HG03457 (cell line): ENCODE results near the gene R3HCC1L.
A peak's percentile ranks its signal among the peaks of the same experiment; 100 is the strongest.
"Not testable (repeated sequence)": the region's sequence is repeated elsewhere in the genome, so short reads cannot be mapped to it uniquely, and the experiment has no call there.

ENCODE experiments used
- ATAC-seq: cut with Tn5 transposase; IDR thresholded peaks from one replicate; pipeline ENCODE4 v1.9.1; 2021; ENCODE audit warnings: moderate number of reproducible peaks; ENCODE audit not compliant: unreplicated experiment

The R3HCC1L gene

DNA sequence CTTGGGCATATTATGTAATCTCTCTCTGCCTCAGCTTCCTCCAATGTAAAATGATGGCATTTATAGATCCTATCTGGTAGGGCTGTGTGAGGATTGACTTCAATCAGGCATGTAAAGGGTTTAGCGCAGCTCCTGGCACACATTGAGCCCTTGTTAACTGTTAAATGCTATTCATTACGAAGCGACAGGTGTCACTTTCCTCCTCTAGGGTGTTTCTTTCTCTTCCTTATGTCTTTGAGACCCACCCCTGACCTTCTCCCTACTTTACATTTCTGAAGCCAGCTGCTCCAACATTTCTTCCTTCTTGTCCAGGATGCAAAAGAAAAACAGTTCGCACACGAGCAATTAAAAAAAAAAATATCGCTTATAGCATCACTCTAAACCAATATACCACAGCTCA lies 5.7 kb upstream of the R3HCC1L start:
- no peak for ATAC-seq

DNA sequence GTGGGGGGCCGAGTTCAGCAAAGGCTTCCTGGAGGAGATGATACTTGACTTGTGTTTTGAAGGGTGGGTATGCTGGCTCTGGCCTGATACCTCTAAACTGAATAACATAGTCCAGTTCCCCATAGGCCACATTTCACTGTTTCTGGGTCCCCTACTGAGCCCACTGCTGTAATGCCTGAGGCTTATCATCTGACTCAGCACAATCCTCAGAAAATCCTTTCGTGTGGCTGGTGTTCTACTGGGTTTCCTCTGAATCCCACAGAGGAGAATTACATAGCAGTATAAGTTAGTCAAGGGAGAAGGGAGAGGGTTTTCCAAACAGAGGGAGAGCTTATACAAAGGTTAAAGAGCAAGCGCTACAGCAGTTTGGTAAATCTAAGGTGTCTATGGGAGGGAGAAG lies 2.8 kb upstream of the R3HCC1L start:
- no peak for ATAC-seq

GRCh38 chr10:98133075-98133752 lies 1.2 kb upstream of the R3HCC1L start:
- ATAC-seq, result peak; percentile 50

DNA sequence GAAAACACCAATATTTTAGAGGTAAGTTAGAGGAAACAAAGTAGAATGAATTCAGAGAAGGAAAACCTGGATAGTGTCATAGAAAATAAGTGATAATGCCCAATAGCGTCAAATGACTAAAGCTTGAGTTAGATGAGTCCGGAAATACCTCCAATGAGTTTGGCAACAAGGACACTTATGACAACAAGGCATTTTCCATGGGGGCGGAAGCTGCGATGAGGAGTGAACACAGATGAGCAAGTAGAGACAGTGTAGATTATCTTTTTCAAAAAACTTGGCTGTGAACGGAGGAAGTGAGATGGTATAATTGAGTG lies 383 bp upstream of the R3HCC1L start:
- ATAC-seq, result no peak

DNA sequence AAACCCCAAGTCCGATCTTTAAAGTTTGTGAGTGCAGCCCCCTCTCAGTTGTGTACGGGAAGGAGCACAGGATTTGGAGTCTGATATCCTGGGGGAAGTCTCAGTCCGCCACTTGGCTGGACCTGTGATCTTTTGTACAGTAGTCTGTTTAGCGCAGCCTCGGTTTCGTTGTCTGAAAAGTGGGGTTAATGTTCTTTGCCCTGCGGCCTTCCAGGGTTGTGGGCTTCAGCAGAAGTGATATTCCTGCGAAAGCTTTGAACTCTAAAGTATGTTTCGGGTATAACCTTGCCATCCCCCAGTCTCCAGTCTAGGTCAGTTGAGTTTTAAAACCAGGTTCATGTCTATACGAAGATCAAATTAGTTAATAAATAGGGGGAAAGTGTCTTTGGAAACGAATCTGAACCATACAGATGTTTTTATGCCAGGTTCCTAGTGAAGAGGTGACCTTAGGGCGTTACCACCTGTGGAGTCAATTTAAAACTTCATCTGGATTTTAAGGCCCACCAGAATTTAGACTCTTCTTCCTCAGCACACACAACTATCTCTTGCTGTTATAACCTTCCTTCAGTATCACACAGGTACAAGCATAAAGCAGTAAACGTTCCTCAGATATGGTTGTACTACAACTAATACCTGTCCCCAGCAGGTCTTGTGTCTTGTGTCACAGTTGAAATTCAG lies 904 bp downstream of the R3HCC1L start:
- ATAC-seq, result no peak

- ATAC-seq, result not testable (repeated sequence)
These were observed 2.3 kb downstream of the R3HCC1L start for GRCh38 chr10:98136775-98137174.

- ATAC-seq, result no peak
These were observed 3.6 kb downstream of the R3HCC1L start for GRCh38 chr10:98138031-98138430.

DNA sequence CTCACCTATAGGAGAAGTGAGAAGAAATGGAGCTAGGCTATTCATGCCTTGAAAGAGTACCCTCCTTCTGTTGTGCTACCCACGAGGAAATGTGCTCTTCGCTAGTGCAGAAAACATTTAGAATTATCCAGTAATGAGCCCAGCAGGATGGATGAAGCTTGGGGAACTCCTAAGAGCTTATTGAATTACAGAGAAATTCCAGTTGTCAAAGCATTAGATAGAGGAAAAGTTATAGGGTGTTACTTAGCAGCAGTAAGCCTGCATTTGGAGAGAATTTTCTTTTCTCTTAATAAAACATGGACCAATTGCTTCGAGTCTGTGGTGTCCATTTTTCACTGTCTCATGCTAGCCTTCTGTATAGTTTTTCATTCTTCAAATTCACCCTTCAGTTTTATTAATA lies 5.0 kb downstream of the R3HCC1L start:
- ATAC-seq, result no peak

DNA sequence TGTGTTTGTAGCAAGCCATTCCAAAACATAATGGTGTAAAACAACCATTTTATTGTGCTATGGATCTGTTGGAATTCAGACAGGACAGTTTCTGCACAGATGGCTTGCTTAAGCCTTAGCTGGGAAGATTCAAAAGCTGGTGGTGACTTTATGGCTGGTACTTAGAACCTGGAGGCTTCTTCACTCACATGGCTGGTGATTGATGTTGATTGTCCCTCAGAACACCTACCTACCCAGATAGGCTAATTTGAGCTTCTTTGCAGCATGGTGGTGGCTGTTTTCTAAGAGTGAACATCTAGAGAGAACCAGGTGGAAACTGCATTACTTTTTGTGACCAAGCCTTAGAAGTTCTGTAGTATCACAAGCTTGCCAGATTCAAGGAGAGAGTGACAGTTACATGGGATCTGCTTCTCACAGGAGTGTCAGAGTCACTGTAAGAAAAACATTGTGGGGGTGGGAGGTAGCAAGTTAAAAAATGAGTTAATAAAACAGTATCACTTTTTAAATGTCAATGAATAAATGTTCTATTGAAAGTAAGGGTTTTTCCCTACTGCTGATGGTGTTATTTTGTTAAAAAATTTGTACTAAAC lies 7.1 kb downstream of the R3HCC1L start:
- ATAC-seq, result no peak

DNA sequence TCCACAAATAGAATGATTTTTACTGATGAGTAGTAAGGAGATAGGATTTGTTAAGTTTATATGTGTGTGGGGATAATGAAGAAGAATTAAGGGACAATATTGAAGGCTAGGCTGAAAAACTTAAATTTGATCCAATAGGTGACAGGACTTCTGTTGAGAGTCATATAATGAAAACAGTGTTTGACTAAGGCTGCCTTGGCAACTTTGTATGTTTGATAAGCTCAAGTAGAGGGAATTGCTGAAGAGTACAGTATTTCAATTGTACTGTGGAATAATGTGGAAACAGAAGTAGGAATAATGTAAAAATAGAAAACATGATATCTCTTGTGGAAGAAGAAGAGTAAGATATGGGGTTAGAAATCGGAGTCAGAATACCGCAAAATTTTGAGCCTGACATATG lies 10.5 kb downstream of the R3HCC1L start:
- no peak for ATAC-seq

DNA sequence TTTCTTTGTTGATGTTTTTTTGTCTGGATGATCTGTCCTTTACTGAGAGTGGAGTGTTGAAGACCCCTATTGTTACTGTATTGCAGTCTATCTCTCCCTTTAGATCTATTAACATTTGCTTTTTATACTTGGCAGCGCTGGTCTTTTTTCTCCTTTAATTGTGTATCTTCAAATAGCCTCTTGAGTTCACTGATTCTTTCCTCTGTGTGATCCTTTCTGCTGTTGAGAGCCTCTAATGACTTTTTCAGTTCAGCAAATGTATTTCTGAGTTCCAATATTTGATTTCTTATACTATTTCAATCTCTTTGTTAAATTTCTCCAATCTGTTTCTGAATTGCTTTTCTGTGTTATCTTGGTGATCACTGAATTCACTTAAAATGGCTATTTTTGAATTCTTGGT lies 15.4 kb downstream of the R3HCC1L start:
- ATAC-seq, result no peak

DNA sequence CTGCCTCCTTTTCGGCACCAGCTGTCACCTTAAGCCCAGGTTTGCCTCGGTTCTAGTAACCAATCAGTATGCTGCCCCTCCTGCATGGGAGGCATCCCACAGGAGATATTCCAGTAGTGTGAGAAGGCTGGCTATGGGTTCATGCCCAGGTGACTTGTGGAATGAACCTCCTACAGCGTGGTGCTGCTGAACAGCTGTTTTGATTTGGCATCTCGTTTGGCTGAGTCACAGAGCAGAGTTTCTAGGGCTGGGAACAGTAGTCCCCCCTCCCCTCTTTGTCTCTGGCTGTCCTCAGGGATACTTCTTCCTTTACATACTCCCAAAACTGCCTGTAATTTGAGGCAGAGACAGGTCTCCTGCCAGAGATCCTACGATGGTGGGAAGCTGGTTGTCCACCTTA lies 16.1 kb downstream of the R3HCC1L start:
- ATAC-seq, result no peak

GRCh38 chr10:98152778-98153177 lies 18.3 kb downstream of the R3HCC1L start:
- ATAC-seq, result not testable (repeated sequence)

- not testable (repeated sequence) for ATAC-seq
These were observed 18.9 kb downstream of the R3HCC1L start for GRCh38 chr10:98153213-98153958.

DNA sequence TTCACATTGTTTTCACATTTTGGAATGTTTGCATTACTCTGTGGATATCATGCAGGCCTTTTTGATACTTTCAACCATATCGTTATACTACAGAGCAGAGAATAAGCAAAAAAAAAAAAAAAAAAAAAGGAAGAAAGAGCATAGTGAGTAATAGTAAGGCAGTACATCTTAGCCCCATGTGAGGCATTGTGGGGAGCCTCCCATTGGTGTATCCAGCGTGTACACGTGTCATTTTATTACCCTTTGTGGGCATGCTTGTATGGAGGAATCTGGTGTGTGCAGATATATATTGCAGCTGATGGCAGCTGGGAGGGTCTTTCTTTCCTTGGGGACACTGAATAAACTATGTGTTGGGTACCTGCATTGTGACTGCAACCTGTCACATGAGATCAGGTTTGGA lies 19.6 kb downstream of the R3HCC1L start:
- ATAC-seq, result no peak

- no peak for ATAC-seq
These were observed 24.1 kb downstream of the R3HCC1L start for GRCh38 chr10:98158576-98158975.

GRCh38 chr10:98163941-98164340 lies 29.5 kb downstream of the R3HCC1L start:
- no peak for ATAC-seq

- ATAC-seq, result peak; percentile 40
These were observed 32.7 kb downstream of the R3HCC1L start for GRCh38 chr10:98167191-98167590.

- peak; percentile 57 for ATAC-seq
These were observed 33.7 kb downstream of the R3HCC1L start for GRCh38 chr10:98168147-98168546.

- no peak for ATAC-seq
These were observed 34.3 kb downstream of the R3HCC1L start for GRCh38 chr10:98168766-98169165.

GRCh38 chr10:98169379-98169778 lies 34.9 kb downstream of the R3HCC1L start:
- ATAC-seq, result no peak
